IPS-20b (cell line): ENCODE results near the gene DSCAM.

ENCODE experiments used
- H3K27ac ChIP-seq: one replicate; pipeline ENCODE4 v1.5.1; 2013; ENCODE audit warnings: low read length
- H3K27me3 ChIP-seq: 2 replicates; pipeline ENCODE4 v1.6.1; 2013; ENCODE audit warnings: mild to moderate bottlenecking, low read length, inconsistent platforms; ENCODE audit not compliant: insufficient read depth
- H3K36me3 ChIP-seq: 2 replicates; pipeline ENCODE4 v1.6.1; 2013; ENCODE audit warnings: low read depth, mild to moderate bottlenecking, inconsistent platforms, low read length, moderate library complexity; ENCODE audit not compliant: insufficient read depth
- H3K4me1 ChIP-seq: 2 replicates; pipeline ENCODE4 v1.6.1; 2013; ENCODE audit warnings: mild to moderate bottlenecking, control low read depth, inconsistent platforms, low read length, moderate library complexity; ENCODE audit not compliant: insufficient read depth
- H3K4me3 ChIP-seq: 2 replicates; pipeline ENCODE4 v1.5.1; 2013; ENCODE audit warnings: mild to moderate bottlenecking, low read length, inconsistent platforms
- H3K9ac ChIP-seq: 2 replicates; pipeline ENCODE4 v1.6.1; 2013; ENCODE audit warnings: low read depth, mild to moderate bottlenecking, inconsistent platforms, low read length, moderate library complexity
- H3K9me3 ChIP-seq: 2 replicates; pipeline ENCODE4 v1.6.1; 2013; ENCODE audit warnings: mild to moderate bottlenecking, low read depth, low read length, inconsistent platforms; ENCODE audit not compliant: insufficient read depth

The DSCAM gene

GRCh38 chr21:40067751-40068150 lies 779.2 kb downstream of the DSCAM start:
- Histone ChIP-seq H3K9me3 (no peaks in the 10 kb centered on the region), H3K27ac (no peak overlapping the region), H3K9ac (no peak overlapping the region), H3K4me1 (no peaks in the 10 kb centered on the region), H3K36me3 (no peaks in the 10 kb centered on the region), H3K4me3 (no peak overlapping the region), H3K27me3 (no peaks in the 10 kb centered on the region)

GRCh38 chr21:40066221-40066620 lies 780.7 kb downstream of the DSCAM start:
- H3K27me3 ChIP-seq = no peaks in the 10 kb centered on the region
- no peak overlapping the region for H3K4me3 ChIP-seq
- H3K36me3 ChIP-seq = no peaks in the 10 kb centered on the region
- no peaks in the 10 kb centered on the region for H3K9me3 ChIP-seq
- no peak overlapping the region for H3K9ac ChIP-seq
- H3K27ac ChIP-seq = no peak overlapping the region
- H3K4me1 ChIP-seq = no peaks in the 10 kb centered on the region

- Histone ChIP-seq H3K27ac (no peak overlapping the region), H3K27me3 (no peaks in the 10 kb centered on the region), H3K9ac (no peak overlapping the region), H3K36me3 (no peaks in the 10 kb centered on the region), H3K9me3 (no peaks in the 10 kb centered on the region), H3K4me3 (no peak overlapping the region), H3K4me1 (no peaks in the 10 kb centered on the region)
These were observed 786.8 kb downstream of the DSCAM start for GRCh38 chr21:40060083-40060677.

- no peaks in the 10 kb centered on the region for H3K4me1 ChIP-seq
- no peak overlapping the region for H3K9ac ChIP-seq
- H3K9me3 ChIP-seq = no peaks in the 10 kb centered on the region
- no peaks in the 10 kb centered on the region for H3K27me3 ChIP-seq
- H3K36me3 ChIP-seq = no peaks in the 10 kb centered on the region
- no peak overlapping the region for H3K4me3 ChIP-seq
- no peak overlapping the region for H3K27ac ChIP-seq
These were observed 789.6 kb downstream of the DSCAM start for GRCh38 chr21:40057331-40057730.

GRCh38 chr21:40056031-40056430 lies 790.9 kb downstream of the DSCAM start:
- Histone ChIP-seq H3K9me3 (no peaks in the 10 kb centered on the region), H3K27ac (no peak overlapping the region), H3K4me3 (no peak overlapping the region)

GRCh38 chr21:40054403-40054802 lies 792.6 kb downstream of the DSCAM start:
- H3K9me3 ChIP-seq = no peaks in the 10 kb centered on the region
- no peak overlapping the region for H3K9ac ChIP-seq
- no peaks in the 10 kb centered on the region for H3K36me3 ChIP-seq
- H3K27me3 ChIP-seq = no peaks in the 10 kb centered on the region
- H3K4me3 ChIP-seq = no peak overlapping the region
- H3K27ac ChIP-seq = no peak overlapping the region
- 0 out of 2 replicates have a peak, but pooled peaks cover 9% of the 10 kb centered on the region for H3K4me1 ChIP-seq

More at GRCh38 chr21:40056031-40056430, 790.9 kb downstream of the DSCAM start:
- Histone ChIP-seq H3K27me3 (no peaks in the 10 kb centered on the region), H3K36me3 (no peaks in the 10 kb centered on the region), H3K4me1 (no peaks in the 10 kb centered on the region), H3K9ac (no peak overlapping the region)

- Histone ChIP-seq H3K9me3 (no peaks in the 10 kb centered on the region), H3K27me3 (no peaks in the 10 kb centered on the region), H3K4me3 (no peak overlapping the region), H3K4me1 (0 out of 2 replicates have a peak, but pooled peaks cover 11% of the 10 kb centered on the region), H3K36me3 (no peaks in the 10 kb centered on the region), H3K9ac (no peak overlapping the region), H3K27ac (no peak overlapping the region)
These were observed 794.0 kb downstream of the DSCAM start for GRCh38 chr21:40053007-40053406.

GRCh38 chr21:40052276-40052675 lies 794.7 kb downstream of the DSCAM start:
- Histone ChIP-seq H3K9ac (no peak overlapping the region), H3K9me3 (no peaks in the 10 kb centered on the region), H3K27ac (no peak overlapping the region), H3K4me3 (no peak overlapping the region), H3K36me3 (no peaks in the 10 kb centered on the region), H3K4me1 (0 out of 2 replicates have a peak, but pooled peaks cover 11% of the 10 kb centered on the region), H3K27me3 (no peaks in the 10 kb centered on the region)

GRCh38 chr21:40051801-40052200 lies 795.2 kb downstream of the DSCAM start:
- 0 out of 2 replicates have a peak, but pooled peaks cover 11% of the 10 kb centered on the region for H3K4me1 ChIP-seq
- H3K4me3 ChIP-seq = no peak overlapping the region
- H3K9me3 ChIP-seq = no peaks in the 10 kb centered on the region
- no peaks in the 10 kb centered on the region for H3K27me3 ChIP-seq
- no peak overlapping the region for H3K27ac ChIP-seq
- no peaks in the 10 kb centered on the region for H3K36me3 ChIP-seq
- H3K9ac ChIP-seq = no peak overlapping the region

GRCh38 chr21:40049931-40050290 lies 797.0 kb downstream of the DSCAM start:
- Histone ChIP-seq H3K9ac (no peak overlapping the region), H3K9me3 (no peaks in the 10 kb centered on the region), H3K4me1 (0 out of 2 replicates have a peak, but pooled peaks cover 11% of the 10 kb centered on the region), H3K36me3 (no peaks in the 10 kb centered on the region), H3K27me3 (no peaks in the 10 kb centered on the region), H3K4me3 (no peak overlapping the region), H3K27ac (no peak overlapping the region)

- H3K27ac ChIP-seq = no peak overlapping the region
- H3K9ac ChIP-seq = no peak overlapping the region
- H3K4me1 ChIP-seq = 0 out of 2 replicates have a peak, but pooled peaks cover 11% of the 10 kb centered on the region
- no peaks in the 10 kb centered on the region for H3K27me3 ChIP-seq
- no peaks in the 10 kb centered on the region for H3K36me3 ChIP-seq
- no peaks in the 10 kb centered on the region for H3K9me3 ChIP-seq
- H3K4me3 ChIP-seq = no peak overlapping the region
These were observed 797.7 kb downstream of the DSCAM start for GRCh38 chr21:40049031-40049930.
